Activated T-helper 17 cell treated with anti-CD3 and anti-CD28 coated beads, Interleukin-2, amount 50 U/mL, for 72 hours (primary cell): ENCODE measurements around the gene CCNE1. TPM values are rescaled to one million over a fixed set of nuclear protein-coding genes. Genes with fewer than 3 reads are reported as not detected.
"Not testable (repeated sequence)": the region's sequence is repeated elsewhere in the genome, so short reads cannot be mapped to it uniquely, and the experiment has no call there.

ENCODE experiments used
- ATAC-seq: fragments of 150-1000 bp; cut with Tn5 transposase; replicated peaks from 2 replicates; pipeline ENCODE4 v1.10.0; 2021; ENCODE audit warnings: mild to moderate bottlenecking, moderate library complexity
- H3K27ac Mint-ChIP-seq: one replicate; pipeline ENCODE4 v1.8.0; 2022; ENCODE audit warnings: mixed read lengths
- H3K27me3 Mint-ChIP-seq: one replicate; pipeline ENCODE4 v1.8.0; 2022; ENCODE audit warnings: mixed read lengths
- H3K36me3 Mint-ChIP-seq: one replicate; pipeline ENCODE4 v1.8.0; 2022; ENCODE audit warnings: low read depth, mild to moderate bottlenecking, mixed read lengths
- H3K4me1 Mint-ChIP-seq: one replicate; pipeline ENCODE4 v1.8.0; 2022; ENCODE audit warnings: mixed read lengths
- H3K4me3 Mint-ChIP-seq: one replicate; pipeline ENCODE4 v1.8.0; 2022; ENCODE audit warnings: mild to moderate bottlenecking, mixed read lengths
- H3K9me3 Mint-ChIP-seq: one replicate; pipeline ENCODE4 v1.8.0; 2022; ENCODE audit warnings: mixed read lengths
- total RNA-seq, 2 donors: library from RNA; stranded (reverse); gene quantifications; one replicate each; pipeline ENCODE4 v1.2.3, GENCODE V29; 2022

Gene CCNE1
- total RNA-seq, 2 donors from 2014 or later: 20.1 to 31.5 TPM

DNA sequence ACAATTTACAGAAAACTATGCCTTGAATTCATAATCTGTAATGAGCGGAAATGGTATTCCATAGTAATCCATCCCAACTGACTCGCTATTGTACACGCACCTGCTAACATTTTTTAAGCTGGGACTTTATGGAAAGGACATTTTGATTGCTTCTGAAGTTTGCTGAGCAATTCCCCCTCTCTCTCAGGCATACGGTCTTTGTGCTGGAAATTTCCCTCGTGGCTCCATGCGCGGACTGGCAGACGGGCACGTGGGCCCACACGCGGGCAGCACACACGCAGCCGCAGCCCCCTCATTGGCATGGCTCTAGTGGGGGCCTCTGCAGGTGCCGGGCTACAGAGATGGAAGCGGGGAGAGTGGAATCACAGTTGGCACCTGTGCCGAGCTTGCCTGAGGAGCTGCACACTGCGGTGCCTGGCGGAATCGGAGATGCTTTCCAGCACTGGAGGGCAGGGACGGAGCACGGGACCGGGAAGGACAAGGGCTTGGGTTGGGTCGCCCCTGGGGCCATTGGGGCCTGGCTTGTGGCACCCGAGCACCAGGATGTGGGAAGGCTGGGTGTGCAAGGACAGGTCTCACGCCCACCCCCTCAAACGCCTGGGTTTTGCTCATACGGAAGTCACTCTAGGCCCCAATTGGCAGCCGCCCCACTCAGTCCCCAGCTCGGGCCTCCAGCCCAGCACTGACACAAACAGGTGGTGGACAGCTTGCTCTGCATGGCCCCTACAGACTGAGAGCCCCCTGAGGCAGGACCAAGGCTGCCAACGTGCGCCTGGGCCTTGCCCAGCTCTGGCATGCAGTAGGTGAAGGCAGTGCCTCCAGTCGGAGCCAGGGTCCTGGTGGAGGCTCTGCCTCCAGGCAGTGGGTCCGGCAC is 30.2 kb upstream of the CCNE1 start:
- ATAC-seq: no peak
- H3K4me3 Mint-ChIP-seq: no peak overlapping the region
- peaks cover 8% of the 10 kb centered on the region for H3K27me3 Mint-ChIP-seq
- no peaks in the 10 kb centered on the region for H3K4me1 Mint-ChIP-seq
- H3K9me3 Mint-ChIP-seq: no peaks in the 10 kb centered on the region
- H3K36me3 Mint-ChIP-seq: no peaks in the 10 kb centered on the region
- no peak overlapping the region for H3K27ac Mint-ChIP-seq

- H3K4me1 Mint-ChIP-seq: no peaks in the 10 kb centered on the region
- H3K4me3 Mint-ChIP-seq: no peak overlapping the region
- H3K27ac Mint-ChIP-seq: no peak overlapping the region
Observed at GRCh38 chr19:29782260-29782580, 29.6 kb upstream of the CCNE1 start.

DNA sequence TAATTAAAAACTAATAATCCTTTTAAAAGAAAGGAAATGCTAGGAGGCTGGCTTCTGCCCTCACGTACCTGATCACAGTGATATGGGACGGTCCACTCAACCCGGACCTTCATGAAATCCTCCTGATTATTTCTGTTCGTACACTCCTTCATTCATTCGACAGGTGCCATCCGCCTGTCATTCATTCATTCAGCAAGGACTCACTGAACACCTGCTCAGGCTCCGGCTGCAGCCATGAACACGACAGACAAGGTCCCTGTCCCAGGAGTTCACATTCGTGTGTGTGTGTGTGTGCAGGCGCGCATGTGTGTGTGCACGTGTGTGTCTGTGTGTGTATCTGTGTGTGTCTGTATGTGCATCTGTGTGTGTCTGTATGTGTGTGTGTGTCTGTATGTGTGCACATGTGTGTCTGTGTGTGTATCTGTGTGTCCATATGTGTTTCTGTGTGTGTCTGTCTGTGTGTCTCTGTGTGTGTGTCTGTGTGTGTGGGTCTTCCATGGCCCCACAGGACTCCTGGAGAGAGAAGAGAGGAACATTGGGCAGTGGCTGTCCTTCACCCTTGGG is 28.1 kb upstream of the CCNE1 start:
- ATAC-seq: no peak
- no peak overlapping the region for H3K4me3 Mint-ChIP-seq
- H3K36me3 Mint-ChIP-seq: no peaks in the 10 kb centered on the region
- H3K9me3 Mint-ChIP-seq: no peaks in the 10 kb centered on the region
- peaks cover 8% of the 10 kb centered on the region for H3K27me3 Mint-ChIP-seq
- no peak overlapping the region for H3K27ac Mint-ChIP-seq
- H3K4me1 Mint-ChIP-seq: no peaks in the 10 kb centered on the region

More at GRCh38 chr19:29782260-29782580, 29.6 kb upstream of the CCNE1 start:
- Mint-ChIP-seq H3K36me3 (no peaks in the 10 kb centered on the region), H3K27me3 (peaks cover 8% of the 10 kb centered on the region), H3K9me3 (no peaks in the 10 kb centered on the region)
- ATAC-seq: no peak

- Mint-ChIP-seq H3K4me1 (no peaks in the 10 kb centered on the region), H3K4me3 (no peak overlapping the region), H3K9me3 (no peaks in the 10 kb centered on the region), H3K27ac (no peak overlapping the region), H3K27me3 (peaks cover 8% of the 10 kb centered on the region), H3K36me3 (no peaks in the 10 kb centered on the region)
- ATAC-seq: no peak
Observed at GRCh38 chr19:29784598-29785223, 27.1 kb upstream of the CCNE1 start.

DNA sequence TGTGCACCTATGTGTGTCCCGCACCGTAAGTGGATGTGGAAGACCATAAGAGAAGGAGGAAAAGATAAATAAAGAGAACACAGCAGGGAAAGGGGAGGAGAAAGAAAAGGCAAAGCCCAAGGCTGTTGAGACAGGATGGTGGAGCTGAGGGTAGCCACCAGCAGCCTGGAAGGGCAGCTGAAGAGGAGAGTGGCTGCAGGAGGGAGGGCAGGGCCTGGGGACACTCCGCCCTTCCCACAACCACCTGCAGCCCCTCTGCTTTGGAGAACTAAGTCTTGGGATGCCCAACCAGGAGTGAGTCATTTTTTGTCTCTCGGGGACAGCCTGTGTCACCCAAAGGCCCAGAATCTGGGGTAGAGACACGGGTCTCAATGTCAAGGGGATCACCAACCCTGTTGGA is 26.4 kb upstream of the CCNE1 start:
- ATAC-seq: no peak
- H3K36me3 Mint-ChIP-seq: no peaks in the 10 kb centered on the region
- no peaks in the 10 kb centered on the region for H3K4me1 Mint-ChIP-seq
- no peak overlapping the region for H3K4me3 Mint-ChIP-seq
- no peak overlapping the region for H3K27ac Mint-ChIP-seq
- peaks cover 5% of the 10 kb centered on the region for H3K27me3 Mint-ChIP-seq
- H3K9me3 Mint-ChIP-seq: no peaks in the 10 kb centered on the region

DNA sequence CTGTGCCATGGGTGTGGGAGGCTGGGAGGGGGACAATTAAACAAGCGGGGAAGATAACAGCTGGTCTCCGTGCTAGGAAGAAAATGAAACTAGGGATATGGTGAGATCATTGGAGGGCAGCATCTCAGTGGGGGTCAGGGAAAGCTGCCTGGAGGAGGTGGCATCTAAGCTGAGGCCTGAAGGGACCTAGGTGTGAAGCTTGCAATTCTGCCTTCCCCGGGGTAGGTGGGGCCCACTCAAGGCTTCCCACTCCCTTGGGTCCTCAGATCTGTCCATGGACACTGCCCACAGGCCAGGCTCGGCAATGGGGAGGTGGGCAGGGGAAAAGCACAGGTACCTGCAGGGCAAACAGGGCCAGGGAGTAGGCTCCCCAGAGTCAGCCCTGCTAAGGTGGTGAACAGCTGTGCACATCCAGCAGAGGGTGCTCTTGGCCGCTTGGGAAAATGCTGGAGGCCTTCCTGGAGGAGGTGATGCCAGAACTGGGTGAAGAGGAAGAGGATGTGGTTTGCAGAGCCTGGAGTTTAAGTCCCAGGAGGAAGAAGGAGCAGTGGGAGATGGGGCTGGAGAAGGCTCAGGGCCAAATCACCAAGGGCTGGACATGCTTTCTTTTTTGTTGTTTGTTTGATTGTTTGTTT is 25.7 kb upstream of the CCNE1 start:
- no peak overlapping the region for H3K4me3 Mint-ChIP-seq
- H3K9me3 Mint-ChIP-seq: no peaks in the 10 kb centered on the region
- H3K27ac Mint-ChIP-seq: no peak overlapping the region
- no peaks in the 10 kb centered on the region for H3K4me1 Mint-ChIP-seq
- peaks cover 2% of the 10 kb centered on the region for H3K27me3 Mint-ChIP-seq
- ATAC-seq: no peak
- H3K36me3 Mint-ChIP-seq: no peaks in the 10 kb centered on the region

- H3K4me3 Mint-ChIP-seq: no peak overlapping the region
- no peak overlapping the region for H3K27ac Mint-ChIP-seq
- no peak for ATAC-seq
- no peaks in the 10 kb centered on the region for H3K4me1 Mint-ChIP-seq
- no peaks in the 10 kb centered on the region for H3K27me3 Mint-ChIP-seq
- H3K36me3 Mint-ChIP-seq: no peaks in the 10 kb centered on the region
- no peaks in the 10 kb centered on the region for H3K9me3 Mint-ChIP-seq
Observed at GRCh38 chr19:29787281-29787680, 24.5 kb upstream of the CCNE1 start.

DNA sequence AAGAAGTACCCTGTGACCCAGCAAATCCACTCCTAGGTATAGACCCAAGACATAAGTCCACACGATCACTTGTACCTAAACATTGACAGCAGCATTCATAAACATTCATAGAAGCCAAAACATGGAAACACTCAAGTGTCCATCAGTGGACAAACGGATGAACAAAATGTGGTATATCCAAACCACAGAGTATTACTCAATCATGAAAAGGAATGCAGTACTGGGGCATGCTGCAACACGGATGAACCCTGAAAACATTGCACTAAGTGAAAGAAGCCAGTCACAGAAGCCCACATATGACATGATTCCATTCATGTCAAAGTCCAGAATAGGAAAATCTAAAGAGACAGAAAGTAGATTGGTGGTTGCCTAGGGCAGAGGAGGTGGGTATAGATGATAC is 22.8 kb upstream of the CCNE1 start:
- Mint-ChIP-seq H3K4me3 (no peak overlapping the region), H3K27ac (no peak overlapping the region), H3K27me3 (no peaks in the 10 kb centered on the region), H3K4me1 (no peaks in the 10 kb centered on the region), H3K9me3 (no peaks in the 10 kb centered on the region), H3K36me3 (no peaks in the 10 kb centered on the region)
- no peak for ATAC-seq

- Mint-ChIP-seq H3K27ac (no peak overlapping the region), H3K36me3 (no peaks in the 10 kb centered on the region), H3K4me3 (no peak overlapping the region), H3K9me3 (no peaks in the 10 kb centered on the region), H3K4me1 (no peaks in the 10 kb centered on the region), H3K27me3 (no peaks in the 10 kb centered on the region)
- peak; percentile 23 for ATAC-seq
Observed at GRCh38 chr19:29793116-29793727, 18.6 kb upstream of the CCNE1 start.

GRCh38 chr19:29794490-29794889 is 17.3 kb upstream of the CCNE1 start:
- H3K27me3 Mint-ChIP-seq, H3K27ac Mint-ChIP-seq, H3K4me3 Mint-ChIP-seq, H3K36me3 Mint-ChIP-seq, ATAC-seq, H3K4me1 Mint-ChIP-seq, H3K9me3 Mint-ChIP-seq: not testable (repeated sequence)

DNA sequence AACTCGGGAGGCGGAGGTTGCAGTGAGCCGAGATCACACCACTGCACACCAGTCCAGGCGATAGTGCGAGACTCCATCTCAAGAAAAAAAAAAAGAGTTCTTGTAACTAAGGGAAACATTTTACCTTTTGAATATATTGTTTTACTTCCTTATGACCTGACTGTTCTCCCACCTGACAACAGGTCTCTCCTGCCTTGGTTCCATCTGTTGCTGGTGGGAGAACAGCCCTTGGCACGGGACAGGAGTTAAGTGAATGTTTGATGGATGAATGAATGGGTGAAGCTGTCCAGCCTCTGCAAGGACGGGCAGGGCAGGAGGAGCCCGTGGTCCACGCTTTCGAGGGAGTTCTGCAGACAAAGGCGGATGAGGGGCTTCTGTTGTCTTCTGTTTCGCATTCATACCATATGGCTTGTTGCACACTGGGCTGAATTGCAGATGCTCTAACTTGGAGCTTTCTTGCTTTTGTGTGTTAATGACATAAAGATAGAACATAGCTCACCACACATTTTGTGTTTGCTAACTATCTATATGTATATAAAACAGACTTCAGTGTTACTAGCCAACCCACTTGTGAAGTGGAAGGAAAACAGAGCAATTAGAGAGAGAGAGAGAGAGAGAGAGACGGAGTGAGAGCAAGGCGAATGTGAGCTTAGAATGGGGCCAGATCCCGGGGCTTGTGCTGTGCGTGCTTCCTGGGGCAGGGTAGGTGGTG is 16.2 kb upstream of the CCNE1 start:
- Mint-ChIP-seq H3K27ac (no peak overlapping the region), H3K9me3 (no peaks in the 10 kb centered on the region), H3K4me3 (no peak overlapping the region), H3K4me1 (peaks cover 6% of the 10 kb centered on the region), H3K27me3 (no peaks in the 10 kb centered on the region), H3K36me3 (no peaks in the 10 kb centered on the region)
- no peak for ATAC-seq

DNA sequence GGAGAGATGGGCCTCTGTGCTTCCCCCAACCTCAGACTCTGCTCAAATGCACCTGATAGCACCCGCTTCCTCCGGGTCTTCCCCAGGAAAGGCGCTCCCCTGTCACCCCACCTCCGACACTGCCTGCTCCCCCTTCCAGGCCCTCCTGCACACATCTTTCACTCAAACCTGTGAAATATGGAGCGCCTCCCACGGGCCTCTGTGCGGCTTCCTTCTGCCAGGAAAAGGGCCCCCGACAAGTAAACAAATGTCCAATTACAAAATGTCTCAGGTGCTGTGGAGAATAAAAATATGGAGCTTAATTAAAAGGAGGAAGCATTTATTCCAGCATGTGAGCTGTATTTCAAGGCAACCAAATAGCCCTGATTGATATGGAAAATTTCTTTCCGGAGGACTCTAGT is 15.6 kb upstream of the CCNE1 start:
- H3K36me3 Mint-ChIP-seq: no peaks in the 10 kb centered on the region
- H3K4me3 Mint-ChIP-seq: no peak overlapping the region
- ATAC-seq: no peak
- H3K4me1 Mint-ChIP-seq: peaks cover 6% of the 10 kb centered on the region
- no peaks in the 10 kb centered on the region for H3K9me3 Mint-ChIP-seq
- no peaks in the 10 kb centered on the region for H3K27me3 Mint-ChIP-seq
- H3K27ac Mint-ChIP-seq: no peak overlapping the region

DNA sequence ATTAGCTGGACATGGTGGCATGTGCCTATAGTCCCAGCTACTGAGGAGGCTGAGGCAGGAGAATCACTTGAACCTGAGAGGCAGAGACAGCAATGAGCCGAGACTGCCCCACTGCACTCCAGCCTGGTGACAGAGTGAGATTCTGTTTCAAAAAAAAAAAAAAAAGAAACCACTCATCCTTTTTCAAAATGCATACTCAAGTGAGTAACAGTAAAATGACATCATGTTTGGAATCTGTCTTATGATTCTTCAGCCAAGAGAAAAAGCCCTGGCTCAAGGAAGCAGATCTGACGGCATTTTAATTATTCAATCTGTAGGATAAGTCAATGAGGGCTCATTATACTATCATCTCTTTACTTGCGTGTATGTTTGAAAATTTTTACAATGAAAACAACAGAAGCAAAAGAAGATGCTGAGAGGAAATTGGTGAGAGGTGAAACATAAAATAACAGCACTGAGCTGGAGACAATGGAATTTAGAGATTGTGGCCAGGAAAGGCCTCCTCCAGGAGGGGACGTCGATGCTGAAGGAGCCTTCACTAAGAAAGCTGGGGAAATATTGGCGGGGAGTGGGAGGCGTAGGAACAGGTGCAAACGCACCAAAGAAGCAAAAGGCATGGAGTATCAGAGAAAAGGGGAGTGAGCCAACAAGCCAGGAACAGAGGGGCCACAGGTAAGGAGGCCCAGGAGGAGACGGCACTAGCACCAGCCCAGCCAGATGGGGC is 12.9 kb upstream of the CCNE1 start:
- H3K27ac Mint-ChIP-seq: peak overlapping the region; percentile 20
- peaks cover 6% of the 10 kb centered on the region for H3K4me1 Mint-ChIP-seq
- H3K27me3 Mint-ChIP-seq: no peaks in the 10 kb centered on the region
- no peaks in the 10 kb centered on the region for H3K9me3 Mint-ChIP-seq
- no peak for ATAC-seq
- H3K4me3 Mint-ChIP-seq: no peak overlapping the region
- H3K36me3 Mint-ChIP-seq: no peaks in the 10 kb centered on the region
